Left ventricle myocardium superior (tissue), 1 donor: Measurements from ENCODE around the gene POPDC3. TPM values are rescaled to one million over a fixed set of nuclear protein-coding genes. Genes with fewer than 3 reads are reported as not detected.

Source experiments
- ATAC-seq: fragments of 200-7000 bp; cut with Tn5 transposase; one replicate; pipeline ENCODE4 v1.9.1; 2020; ENCODE audit warnings: mild to moderate bottlenecking, moderate library complexity
- DNase-seq: peaks from one replicate; pipeline ENCODE4 v3.0.0-alpha.2; 2020
- intact Hi-C: fragments of 100-400 bp; cut with micrococcal nuclease; formaldehyde crosslinking; loops from one replicate; pipeline ENCODE4 v1.11.0; 2022
- total RNA-seq: library from RNA; stranded (reverse); fragmentation: NEBNext Ultra II Directional; extraction: Animal tissue kit (Norgen Biotek cat#: 25700); gene quantifications from one replicate; pipeline ENCODE4 v1.2.1, GENCODE V29; 2021
- donor health status: DM: no; HTN: yes; CAD: no; lungs with severe emphysema.

The POPDC3 gene
- total RNA-seq, 1 donor from 2014 or later: 59.2 TPM

DNA sequence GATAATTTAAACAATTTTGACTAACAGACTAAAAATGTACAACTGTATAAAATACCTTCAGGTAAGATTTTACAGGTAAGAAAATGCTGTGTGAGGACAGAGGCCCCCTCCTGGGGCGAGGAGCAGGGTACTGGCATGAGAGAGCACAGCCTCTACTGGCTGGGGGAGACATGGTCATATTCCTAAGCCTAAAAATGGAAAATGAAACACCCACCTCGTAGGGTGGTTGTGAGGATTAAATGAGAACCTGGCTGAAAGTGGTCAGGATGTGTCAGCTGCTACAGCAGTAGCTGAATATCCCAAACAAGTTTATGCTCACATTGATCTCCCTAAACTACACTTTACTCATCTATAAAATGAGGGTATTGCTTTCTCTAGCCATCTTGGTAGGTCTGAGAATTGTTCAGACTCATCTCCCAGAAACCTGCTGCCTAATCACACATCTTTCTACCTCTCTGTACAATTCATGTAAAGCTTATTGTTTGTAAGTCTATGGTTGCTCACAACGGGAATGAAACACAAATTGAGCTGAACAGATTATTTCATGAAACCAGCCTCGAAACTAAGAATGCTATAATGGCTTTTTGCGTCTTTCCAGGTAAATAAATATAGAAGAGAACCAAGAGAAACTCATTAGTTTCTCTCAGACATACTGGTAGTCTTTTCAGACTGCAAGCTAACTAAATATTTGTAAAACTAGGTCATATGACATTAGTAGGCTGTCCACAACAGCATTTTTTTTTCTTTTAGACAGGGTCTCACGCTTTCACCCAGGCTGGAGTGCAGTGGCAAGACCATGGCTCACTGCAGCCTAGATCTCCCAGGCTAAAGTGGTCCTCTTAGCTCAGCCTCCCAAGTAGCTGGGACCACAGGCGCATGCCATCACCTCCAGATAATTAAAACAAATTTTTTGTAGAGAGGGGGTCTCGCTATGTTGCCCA is 69.6 kb downstream of the POPDC3 start:
- intact Hi-C loops: no loop called here
- no peak for DNase-seq
- no peak for ATAC-seq

DNA sequence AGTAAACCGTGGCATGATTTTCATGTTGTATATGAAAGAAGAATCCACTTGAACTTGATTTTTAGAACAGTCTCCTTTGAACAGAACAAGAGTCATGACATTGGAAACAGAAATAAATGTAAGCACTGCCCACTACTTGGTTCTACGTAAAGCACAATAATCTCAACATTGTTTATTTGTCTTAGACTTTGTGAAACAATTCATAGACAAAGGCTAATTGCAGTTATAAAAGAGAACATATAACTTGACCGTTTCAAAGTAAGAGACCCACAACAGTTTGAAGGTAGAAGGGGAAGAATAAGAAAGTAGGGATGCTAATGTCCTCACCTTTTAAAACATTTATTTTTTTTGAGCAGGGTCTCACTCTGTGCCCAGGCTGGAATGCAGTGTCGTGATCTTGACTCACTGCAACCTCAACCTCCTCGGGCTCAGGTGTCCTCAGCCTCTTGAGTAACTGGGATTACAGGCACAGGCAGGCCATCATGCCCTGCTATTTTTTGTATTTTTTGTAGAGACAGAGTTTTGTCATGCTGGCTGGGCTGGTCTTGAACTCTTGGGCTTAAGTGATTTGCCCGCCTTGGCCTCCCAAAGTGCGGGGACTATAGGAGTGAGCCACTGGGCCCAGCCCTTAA is 71.1 kb downstream of the POPDC3 start:
- intact Hi-C loops: no loop called here
- DNase-seq: no peak
- no peak for ATAC-seq

Other genes starting within 250 kb of the POPDC3 start
- not detected for gene LIN28B, start 222.9 kb downstream of the POPDC3 start, total RNA-seq
- gene PREP, start 223.1 kb upstream of the POPDC3 start, total RNA-seq: 31.6 TPM